CD4-positive, alpha-beta T cell (primary cell): Measurements from ENCODE around the gene PTPRT. TPM values are rescaled to one million over a fixed set of nuclear protein-coding genes. Genes with fewer than 3 reads are reported as not detected.

ENCODE experiments used
- ATAC-seq: fragments of 200-7000 bp; cut with Tn5 transposase; one replicate; pipeline ENCODE4 v1.10.0; 2022; ENCODE audit warnings: mild to moderate bottlenecking; ENCODE audit not compliant: poor library complexity
- CTCF ChIA-PET: fragments of 350-600 bp; sonication (Branson Sonifier 250); formaldehyde crosslinking; loops from one replicate; lab custom pipeline; 2021; ENCODE audit warnings: antibody characterized with exemption, inconsistent platforms; lab: Charles Lee
- POLR2A ChIA-PET: fragments of 350-600 bp; sonication (Branson Sonifier 250); formaldehyde crosslinking; loops from one replicate; lab custom pipeline; 2021; ENCODE audit warnings: antibody characterized with exemption, inconsistent platforms; lab: Charles Lee
- DNase-seq, 14 experiments: peaks; one replicate each; pipeline ENCODE4 v3.0.0-alpha.2; 2013 to 2020; ENCODE audit warnings: mixed read lengths in 2 of 14
- H3K27ac ChIP-seq, 2 donors: one replicate each; pipeline versions ENCODE4 v1.5.1 to v1.7.0; 2013; ENCODE audit warnings: low read length in 2 of 2, low read depth in 1 of 2, mild to moderate bottlenecking in 1 of 2
- H3K27me3 ChIP-seq, 2 experiments: 1 replicate in 1 of 2; 2 replicates in 1 of 2; pipeline versions ENCODE4 v1.6.1 to v1.7.0; 2013; ENCODE audit warnings: low read length in 2 of 2, control low read depth in 1 of 2, mild to moderate bottlenecking in 1 of 2, moderate library complexity in 1 of 2; ENCODE audit not compliant: insufficient read depth in 2 of 2, control insufficient read depth in 1 of 2
- H3K36me3 ChIP-seq: one replicate; pipeline ENCODE4 v1.6.1; 2013; ENCODE audit warnings: low read length, control low read depth; ENCODE audit not compliant: insufficient read depth
- H3K4me1 ChIP-seq: one replicate; pipeline ENCODE4 v1.6.1; 2013; ENCODE audit warnings: low read length, control low read depth; ENCODE audit not compliant: insufficient read depth
- H3K4me3 ChIP-seq: one replicate; pipeline ENCODE4 v1.5.1; 2013; ENCODE audit warnings: mild to moderate bottlenecking, low read length, moderate library complexity
- H3K9me3 ChIP-seq, 2 experiments: 1 replicate in 1 of 2; 2 replicates in 1 of 2; pipeline versions ENCODE4 v1.6.1 to v1.7.0; 2013; ENCODE audit warnings: low read length in 2 of 2, mild to moderate bottlenecking in 2 of 2, control low read depth in 1 of 2, moderate library complexity in 1 of 2; ENCODE audit not compliant: control insufficient read depth in 1 of 2, insufficient read depth in 1 of 2
- H3K27ac Mint-ChIP-seq: one replicate; pipeline ENCODE4 v1.8.0; 2020; ENCODE audit warnings: mixed read lengths
- H3K27me3 Mint-ChIP-seq: one replicate; pipeline ENCODE4 v1.8.0; 2021; ENCODE audit warnings: mixed read lengths
- H3K36me3 Mint-ChIP-seq: one replicate; pipeline ENCODE4 v1.8.0; 2021; ENCODE audit warnings: low read depth, mixed read lengths
- H3K4me1 Mint-ChIP-seq: one replicate; pipeline ENCODE4 v1.8.0; 2021; ENCODE audit warnings: low read depth, mixed read lengths
- H3K4me3 Mint-ChIP-seq: one replicate; pipeline ENCODE4 v1.8.0; 2020; ENCODE audit warnings: mild to moderate bottlenecking, mixed read lengths
- H3K9me3 Mint-ChIP-seq: one replicate; pipeline ENCODE4 v1.8.0; 2020; ENCODE audit warnings: mixed read lengths
- CTCF ChIP-seq: fragments of 200-600 bp; IDR thresholded peaks from one replicate; pipeline ENCODE4 v1.8.0; 2022; ENCODE audit warnings: antibody characterized with exemption, mild to moderate bottlenecking
- intact Hi-C, 2 experiments: fragments of 100-400 bp; cut with DNase I in 1 of 2; cut with micrococcal nuclease in 1 of 2; formaldehyde crosslinking; loops; one replicate each; pipeline versions ENCODE4 v1.15.1 to v1.9.0; 2023 to 2025; cut with DNase I, micrococcal nuclease
- total RNA-seq, 174 experiments: library from RNA in 2 of 174; stranded (reverse) in 2 of 174; gene quantifications; one replicate each; pipeline ENCODE4 v1.2.3 and lab custom pipeline; 2021 to 2026

PTPRT gene
- total RNA-seq, 2 experiments from 2014 or later, result not detected

- no peaks in the 10 kb centered on the region for H3K27me3 ChIP-seq
- no peak overlapping the region for H3K4me3 ChIP-seq
- POLR2A ChIA-PET, result no interaction called here
- Mint-ChIP-seq H3K36me3 (no peaks in the 10 kb centered on the region), H3K27me3 (no peaks in the 10 kb centered on the region), H3K4me1 (no peaks in the 10 kb centered on the region), H3K9me3 (peaks cover 2% of the 10 kb centered on the region), H3K27ac (no peak overlapping the region), H3K4me3 (no peak overlapping the region)
- H3K27ac ChIP-seq, result no peak overlapping the region
- H3K4me1 ChIP-seq, result no peaks in the 10 kb centered on the region
- TF ChIP-seq CTCF, result no peak
- intact Hi-C loops, result no loop called here
- peaks cover 0 to 7% of the 10 kb centered on the region in 2 experiments for H3K9me3 ChIP-seq
- no peak for ATAC-seq
- DNase-seq, result no peak
- H3K36me3 ChIP-seq, result no peaks in the 10 kb centered on the region
- CTCF ChIA-PET, result no interaction called here
These were observed 444.8 kb downstream of the PTPRT start for GRCh38 chr20:42744756-42745465.

- H3K4me3 ChIP-seq, result no peak overlapping the region
- CTCF ChIA-PET, result no interaction called here
- H3K27me3 ChIP-seq, result no peaks in the 10 kb centered on the region
- TF ChIP-seq CTCF, result no peak
- ATAC-seq, result no peak
- POLR2A ChIA-PET, result no interaction called here
- Mint-ChIP-seq H3K27ac (no peak overlapping the region), H3K9me3 (peaks cover 9% of the 10 kb centered on the region), H3K36me3 (no peaks in the 10 kb centered on the region), H3K4me1 (no peaks in the 10 kb centered on the region), H3K4me3 (no peak overlapping the region), H3K27me3 (no peaks in the 10 kb centered on the region)
- H3K27ac ChIP-seq, result no peak overlapping the region
- peaks cover 0 to 12% of the 10 kb centered on the region in 2 experiments for H3K9me3 ChIP-seq
- H3K4me1 ChIP-seq, result no peaks in the 10 kb centered on the region
- intact Hi-C loops, result no loop called here
- no peaks in the 10 kb centered on the region for H3K36me3 ChIP-seq
- DNase-seq, result no peak
These were observed 446.8 kb downstream of the PTPRT start for GRCh38 chr20:42742926-42743325.

- no peak for DNase-seq
- H3K27me3 Mint-ChIP-seq, result no peaks in the 10 kb centered on the region
- peaks cover 8% of the 10 kb centered on the region for H3K9me3 Mint-ChIP-seq
- intact Hi-C loops, result no loop called here
- Histone ChIP-seq H3K27ac (no peak overlapping the region), H3K4me3 (no peak overlapping the region), H3K9me3 (peaks cover 0 to 12% of the 10 kb centered on the region in 2 experiments), H3K36me3 (no peaks in the 10 kb centered on the region), H3K27me3 (no peaks in the 10 kb centered on the region), H3K4me1 (no peaks in the 10 kb centered on the region)
- ATAC-seq, result no peak
- no peaks in the 10 kb centered on the region for H3K36me3 Mint-ChIP-seq
- no peaks in the 10 kb centered on the region for H3K4me1 Mint-ChIP-seq
- no peak overlapping the region for H3K27ac Mint-ChIP-seq
- ChIA-PET POLR2A (no interaction called here), CTCF (no interaction called here)
- no peak overlapping the region for H3K4me3 Mint-ChIP-seq
- TF ChIP-seq CTCF, result no peak
These were observed 447.8 kb downstream of the PTPRT start for GRCh38 chr20:42741906-42742305.
